ENCODE results near the gene LGR6. TPM values are rescaled to one million over a fixed set of nuclear protein-coding genes. Genes with fewer than 3 reads are reported as not detected.

Gene LGR6
- total and polyA plus RNA-seq, 2 of the 8 experiments (the other 6 are each of a cell fraction or from before 2014, with no cell fraction given): 0.50 to 1.0 TPM

GRCh38 chr1:202247104-202247503 is 53.5 kb downstream of the LGR6 start (continued):
- no peak for TF ChIP-seq MAFK (IDR thresholded peaks at IDR 0.05; ENCODE audit: low read depth, low read length)
- TF ChIP-seq HDAC2 (IDR thresholded peaks at IDR 0.05; ENCODE audit: borderline replicate concordance in 1 of 2, low read depth in 2 of 2, low read length in 2 of 2): no peak
